HCT116 (cell line): ENCODE measurements around the gene DAPK1. TPM values are rescaled to one million over a fixed set of nuclear protein-coding genes. Genes with fewer than 3 reads are reported as not detected.

Source experiments
- ATAC-seq: fragments of 200-7000 bp; cut with Tn5 transposase; 2 replicates; pipeline ENCODE4 v1.9.1; 2020; ENCODE audit warnings: mild to moderate bottlenecking, moderate library complexity
- BruUV-seq: library from RNA; stranded (reverse); fragments of 400-500 nt; replicated peaks from 2 replicates; lab custom pipeline; 2021; lab: Mats Ljungman, UMichigan
- CTCF ChIA-PET: fragments of 300-600 bp; sonication (Branson Sonifier 250); formaldehyde crosslinking; loops from one replicate; lab custom pipeline; 2021; ENCODE audit warnings: antibody characterized with exemption; lab: Charles Lee
- POLR2A ChIA-PET: fragments of 300-600, 350-600 bp; sonication (Branson Sonifier 250); formaldehyde crosslinking; loops from one replicate; lab custom pipeline; 2021; ENCODE audit warnings: antibody characterized with exemption; lab: Charles Lee
- RAD21 ChIA-PET, 2 experiments: fragments of 300-600 bp; sonication (Branson Sonifier 250); formaldehyde crosslinking; loops; one replicate each; lab custom pipeline; 2023; ENCODE audit warnings: low total read pairs in 2 of 2; ENCODE audit not compliant: uncharacterized antibody in 2 of 2, unreplicated experiment in 2 of 2, low non-redundant PET in 1 of 2; lab: Charles Lee
- DNase-seq: peaks from one replicate; pipeline ENCODE4 v3.0.0-alpha.2; 2010; ENCODE audit warnings: low read depth, low spot score
- H2AFZ ChIP-seq: fragments of 200-600 bp; shearing (Covaris generic), sonication (generic); 2 replicates; pipeline ENCODE4 v1.6.1; 2017; ENCODE audit warnings: low read depth, mixed run types, mixed read lengths, antibody characterized with exemption, low read length; ENCODE audit not compliant: poor library complexity, severe bottlenecking
- H3K27ac ChIP-seq: 2 replicates; pipeline ENCODE4 v1.5.1; 2012; ENCODE audit warnings: low read depth, low read length
- H3K27me3 ChIP-seq: fragments of 200-600 bp; sonication (generic); 2 replicates; pipeline ENCODE4 v1.6.1; 2016; ENCODE audit warnings: mixed run types, low read length, mixed read lengths; ENCODE audit not compliant: insufficient read depth
- H3K36me3 ChIP-seq, 2 experiments: fragments of 200-500 bp in 1 of 2; fragments of 200-600 bp in 1 of 2; sonication (Bioruptor generic) in 1 of 2; sonication (generic) in 1 of 2; 2 replicates each; pipeline versions ENCODE4 v1.5.1 to v1.6.1; 2014 to 2016; ENCODE audit warnings: low read length in 2 of 2, inconsistent platforms in 1 of 2, mixed read lengths in 1 of 2, mixed run types in 1 of 2; ENCODE audit not compliant: insufficient read depth in 2 of 2, control insufficient read depth in 1 of 2
- H3K4me1 ChIP-seq, 2 experiments: fragments of 200-600 bp in 1 of 2; sonication (generic) in 1 of 2; 2 replicates each; pipeline versions ENCODE4 v1.5.1 to v1.6.1; 2012 to 2017; ENCODE audit warnings: low read length in 2 of 2, inconsistent platforms in 1 of 2, mild to moderate bottlenecking in 1 of 2, mixed read lengths in 1 of 2, mixed run types in 1 of 2, moderate library complexity in 1 of 2; ENCODE audit not compliant: insufficient read depth in 2 of 2, control insufficient read depth in 1 of 2
- H3K4me2 ChIP-seq: fragments of 200-600 bp; sonication (generic); 2 replicates; pipeline ENCODE4 v1.6.1; 2017; ENCODE audit warnings: mixed run types, low read length, mixed read lengths
- H3K4me3 ChIP-seq, 2 experiments: fragments of 200-600 bp in 1 of 2; sonication (generic) in 1 of 2; replicated peaks in 1 of 2; 2 replicates each; pipeline ENCODE4 v1.5.1; 2011 to 2016; ENCODE audit warnings: low read length in 2 of 2, control low read depth in 1 of 2, low read depth in 1 of 2, mild to moderate bottlenecking in 1 of 2, mixed read lengths in 1 of 2, mixed run types in 1 of 2
- H3K79me2 ChIP-seq: fragments of 200-600 bp; sonication (generic); 2 replicates; pipeline ENCODE4 v1.6.1; 2017; ENCODE audit warnings: mild to moderate bottlenecking, mixed run types, low read length, moderate library complexity, mixed read lengths; ENCODE audit not compliant: insufficient read depth
- H3K9ac ChIP-seq: fragments of 200-600 bp; sonication (generic); 2 replicates; pipeline ENCODE4 v1.6.1; 2016; ENCODE audit warnings: low read length, mixed read lengths
- H3K9me2 ChIP-seq: fragments of 200-600 bp; sonication (generic), shearing (Covaris generic); 2 replicates; pipeline ENCODE4 v1.6.1; 2017; ENCODE audit warnings: mixed run types, mild to moderate bottlenecking, moderate library complexity; ENCODE audit not compliant: insufficient read depth
- H3K9me3 ChIP-seq, 2 experiments: fragments of 200-500 bp in 1 of 2; fragments of 200-600 bp in 1 of 2; sonication (Bioruptor generic) in 1 of 2; sonication (generic) in 1 of 2; 2 replicates each; pipeline ENCODE4 v1.6.1; 2014 to 2017; ENCODE audit warnings: low read length in 2 of 2, mixed read lengths in 2 of 2, inconsistent platforms in 1 of 2, low read depth in 1 of 2, mild to moderate bottlenecking in 1 of 2, mixed run types in 1 of 2, moderate library complexity in 1 of 2; ENCODE audit not compliant: control insufficient read depth in 1 of 2, insufficient read depth in 1 of 2
- H4K20me1 ChIP-seq: fragments of 200-600 bp; sonication (generic), shearing (Covaris generic); 2 replicates; pipeline ENCODE4 v1.6.1; 2017; ENCODE audit warnings: mixed run types, mild to moderate bottlenecking, moderate library complexity; ENCODE audit not compliant: insufficient read depth
- CBX3 ChIP-seq: IDR thresholded peaks from 2 replicates; pipeline ENCODE4 v1.6.1; 2012; ENCODE audit warnings: low read depth
- EGR1 ChIP-seq: IDR thresholded peaks from 2 replicates; pipeline ENCODE4 v1.6.1; 2012; ENCODE audit warnings: low read depth
- EZH2 ChIP-seq: fragments of 200-600 bp; sonication (generic); IDR thresholded peaks from 2 replicates; pipeline ENCODE4 v1.6.1; 2017; ENCODE audit warnings: antibody characterized with exemption, mixed run types
- EZH2phosphoT487 ChIP-seq: fragments of 200-600 bp; IDR thresholded peaks from 2 replicates; pipeline ENCODE4 v1.6.1; 2018; ENCODE audit warnings: antibody characterized with exemption, borderline replicate concordance
- FOSL1 ChIP-seq: IDR thresholded peaks from 2 replicates; pipeline ENCODE4 v1.6.1; 2012; ENCODE audit warnings: low read depth
- JUND ChIP-seq: IDR thresholded peaks from 2 replicates; pipeline ENCODE4 v1.6.1; 2012
- POLR2AphosphoS5 ChIP-seq: IDR thresholded peaks from 2 replicates; pipeline ENCODE4 v1.6.1; 2011; ENCODE audit warnings: mild to moderate bottlenecking, low read depth, low read length, moderate library complexity
- RAD21 ChIP-seq: IDR thresholded peaks from 2 replicates; pipeline ENCODE4 v1.6.1; 2012; ENCODE audit warnings: low read depth, mild to moderate bottlenecking
- SP1 ChIP-seq: IDR thresholded peaks from 2 replicates; pipeline ENCODE4 v1.6.1; 2012; ENCODE audit warnings: low read depth
- SRF ChIP-seq: IDR thresholded peaks from 2 replicates; pipeline ENCODE4 v1.6.1; 2012; ENCODE audit warnings: low read depth
- TCF7L2 ChIP-seq: IDR thresholded peaks from 2 replicates; pipeline ENCODE4 v1.7.0; 2011; ENCODE audit warnings: borderline replicate concordance, inconsistent platforms; ENCODE audit not compliant: insufficient read depth, insufficient read length; ENCODE audit errors: extremely low read depth
- YY1 ChIP-seq: IDR thresholded peaks from 2 replicates; pipeline ENCODE4 v1.6.1; 2011; ENCODE audit warnings: low read length, low read depth, moderate library complexity, mild to moderate bottlenecking; ENCODE audit not compliant: insufficient replicate concordance; ENCODE audit errors: extremely low read depth
- ZFX ChIP-seq: fragments of 450-650 bp; IDR thresholded peaks from 2 replicates; pipeline ENCODE4 v1.6.1; 2017
- ZNF274 ChIP-seq: fragments of 200-500 bp; sonication (Bioruptor generic); IDR thresholded peaks from 2 replicates; pipeline ENCODE4 v1.6.1; 2014; ENCODE audit warnings: mild to moderate bottlenecking, low read depth, low read length, inconsistent platforms
- intact Hi-C: fragments of 100-400 bp; cut with micrococcal nuclease; formaldehyde crosslinking; loops from 2 replicates; pipeline ENCODE4 v1.10.0; 2022
- total RNA-seq: library from RNA; stranded (reverse); gene quantifications from one replicate; pipeline ENCODE4 v1.2.1, GENCODE V29; 2021; ENCODE audit not compliant: unreplicated experiment
- TF ChIP-seq, protein P1 (sequence below): IDR thresholded peaks from 2 replicates; pipeline ENCODE4 v1.6.1; 2012
- TF ChIP-seq, protein P2 (sequence below), 3 experiments: fragments of 200-600 bp in 1 of 3; sonication (generic) in 1 of 3; IDR thresholded peaks in 2 of 3; conservative IDR thresholded peaks in 1 of 3; 2 replicates each; pipeline ENCODE4 v1.5.1; 2012 to 2017; ENCODE audit warnings: low read depth in 2 of 3, low read length in 2 of 3, antibody characterized with exemption in 1 of 3, borderline replicate concordance in 1 of 3, control low read depth in 1 of 3, mild to moderate bottlenecking in 1 of 3, mixed read lengths in 1 of 3, mixed run types in 1 of 3, moderate library complexity in 1 of 3; ENCODE audit not compliant: insufficient read depth in 1 of 3
- TF ChIP-seq, protein P3 (sequence below): IDR thresholded peaks from 2 replicates; pipeline ENCODE4 v1.6.1; 2012

The DAPK1 gene
- total RNA-seq, 1 experiment from 2014 or later, result 5.6 TPM

- TF ChIP-seq EZH2phosphoT487, result no peak
- TF ChIP-seq CBX3, result no peak
- no peak for TF ChIP-seq ZNF274
- TF ChIP-seq EGR1, result no peak
- no peak for TF ChIP-seq POLR2AphosphoS5
- TF ChIP-seq SP1, result no peak
- TF ChIP-seq, protein P1, sequence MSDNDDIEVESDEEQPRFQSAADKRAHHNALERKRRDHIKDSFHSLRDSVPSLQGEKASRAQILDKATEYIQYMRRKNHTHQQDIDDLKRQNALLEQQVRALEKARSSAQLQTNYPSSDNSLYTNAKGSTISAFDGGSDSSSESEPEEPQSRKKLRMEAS, result no peak
- TF ChIP-seq EZH2, result no peak
- TF ChIP-seq ZFX, result no peak
- no peak for TF ChIP-seq SRF
- TF ChIP-seq FOSL1, result no peak
- no peak for TF ChIP-seq TCF7L2
- TF ChIP-seq, protein P2, sequence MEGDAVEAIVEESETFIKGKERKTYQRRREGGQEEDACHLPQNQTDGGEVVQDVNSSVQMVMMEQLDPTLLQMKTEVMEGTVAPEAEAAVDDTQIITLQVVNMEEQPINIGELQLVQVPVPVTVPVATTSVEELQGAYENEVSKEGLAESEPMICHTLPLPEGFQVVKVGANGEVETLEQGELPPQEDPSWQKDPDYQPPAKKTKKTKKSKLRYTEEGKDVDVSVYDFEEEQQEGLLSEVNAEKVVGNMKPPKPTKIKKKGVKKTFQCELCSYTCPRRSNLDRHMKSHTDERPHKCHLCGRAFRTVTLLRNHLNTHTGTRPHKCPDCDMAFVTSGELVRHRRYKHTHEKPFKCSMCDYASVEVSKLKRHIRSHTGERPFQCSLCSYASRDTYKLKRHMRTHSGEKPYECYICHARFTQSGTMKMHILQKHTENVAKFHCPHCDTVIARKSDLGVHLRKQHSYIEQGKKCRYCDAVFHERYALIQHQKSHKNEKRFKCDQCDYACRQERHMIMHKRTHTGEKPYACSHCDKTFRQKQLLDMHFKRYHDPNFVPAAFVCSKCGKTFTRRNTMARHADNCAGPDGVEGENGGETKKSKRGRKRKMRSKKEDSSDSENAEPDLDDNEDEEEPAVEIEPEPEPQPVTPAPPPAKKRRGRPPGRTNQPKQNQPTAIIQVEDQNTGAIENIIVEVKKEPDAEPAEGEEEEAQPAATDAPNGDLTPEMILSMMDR (IDR thresholded peaks at IDR 0.05 in 2 of 3, conservative IDR thresholded peaks at IDR 0.05 in 1 of 3; ENCODE audit: borderline replicate concordance in 1 of 3, insufficient read depth in 1 of 3, low read depth in 2 of 3, low read length in 2 of 3), result no peak
- no peak for TF ChIP-seq YY1
- TF ChIP-seq RAD21, result no peak
- TF ChIP-seq, protein P3, sequence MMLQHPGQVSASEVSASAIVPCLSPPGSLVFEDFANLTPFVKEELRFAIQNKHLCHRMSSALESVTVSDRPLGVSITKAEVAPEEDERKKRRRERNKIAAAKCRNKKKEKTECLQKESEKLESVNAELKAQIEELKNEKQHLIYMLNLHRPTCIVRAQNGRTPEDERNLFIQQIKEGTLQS, result no peak
- TF ChIP-seq JUND, result no peak
- TF ChIP-seq, all 23 proteins: peak for 0
- ChIA-PET CTCF (no interaction called here), POLR2A (no interaction called here), RAD21 (no interaction called here)
- Histone ChIP-seq H3K9me3 (no peaks in the 10 kb centered on the region), H3K79me2 (no peaks in the 10 kb centered on the region), H3K27ac (no peak overlapping the region), H2AFZ (no peak overlapping the region), H3K4me3 (no peak overlapping the region), H4K20me1 (no peaks in the 10 kb centered on the region), H3K9me2 (no peaks in the 10 kb centered on the region), H3K36me3 (no peaks in the 10 kb centered on the region), H3K27me3 (no peaks in the 10 kb centered on the region), H3K4me2 (no peak overlapping the region), H3K9ac (no peak overlapping the region), H3K4me1 (no peaks in the 10 kb centered on the region)
- BruUV-seq, result no TSS peak
- ATAC-seq, result no peak
- intact Hi-C loops, result no loop called here
- no peak for DNase-seq
These were observed 30.5 kb upstream of the DAPK1 start for GRCh38 chr9:87467187-87467586.
